HG03025 (cell line): ENCODE data around the gene EGFL7.
"Not testable (repeated sequence)": the region's sequence is repeated elsewhere in the genome, so short reads cannot be mapped to it uniquely, and the experiment has no call there.

ENCODE experiments used
- ATAC-seq: cut with Tn5 transposase; IDR thresholded peaks from one replicate; pipeline ENCODE4 v1.9.1; 2021; ENCODE audit warnings: mild to moderate bottlenecking, moderate library complexity; ENCODE audit not compliant: unreplicated experiment, low FRiP score

The EGFL7 gene

DNA sequence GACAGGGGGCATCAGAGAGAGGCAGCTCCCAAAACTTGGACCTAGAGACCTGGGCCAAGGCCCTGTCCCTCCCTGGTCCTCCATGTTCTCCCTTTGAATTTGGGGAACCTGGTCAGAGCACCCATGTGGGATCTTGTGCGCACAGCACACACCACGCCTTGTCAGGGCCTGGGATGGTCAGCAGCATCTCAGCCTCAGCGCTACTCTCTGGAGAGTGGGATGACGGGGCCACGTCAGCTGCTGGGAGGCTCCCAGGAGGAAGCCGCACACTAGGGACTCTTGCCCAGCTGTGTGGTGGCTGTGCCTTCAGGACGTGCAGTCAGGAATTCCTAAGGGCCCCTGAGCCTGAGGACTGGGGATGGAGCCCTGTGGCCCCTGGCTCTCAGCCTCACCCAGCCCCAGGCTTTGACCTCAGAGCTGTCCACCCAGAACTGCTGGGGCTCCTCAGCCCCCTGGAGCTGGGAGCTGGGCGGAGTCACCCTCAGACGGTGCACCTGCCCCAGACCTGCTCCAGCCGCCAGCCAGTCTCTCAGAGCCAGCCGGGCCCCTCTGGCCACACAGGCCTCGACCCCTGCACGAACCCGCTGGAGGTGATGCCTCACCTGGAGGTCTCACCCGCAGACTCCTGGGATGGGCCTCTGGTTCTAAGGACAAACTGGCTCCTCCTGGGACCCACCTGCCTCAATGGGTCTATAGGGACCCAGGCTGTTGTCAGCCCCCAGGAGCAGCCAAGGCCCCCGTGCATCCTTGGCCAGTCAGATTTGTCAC lies 38.3 kb upstream of the EGFL7 start:
- no peak for ATAC-seq

DNA sequence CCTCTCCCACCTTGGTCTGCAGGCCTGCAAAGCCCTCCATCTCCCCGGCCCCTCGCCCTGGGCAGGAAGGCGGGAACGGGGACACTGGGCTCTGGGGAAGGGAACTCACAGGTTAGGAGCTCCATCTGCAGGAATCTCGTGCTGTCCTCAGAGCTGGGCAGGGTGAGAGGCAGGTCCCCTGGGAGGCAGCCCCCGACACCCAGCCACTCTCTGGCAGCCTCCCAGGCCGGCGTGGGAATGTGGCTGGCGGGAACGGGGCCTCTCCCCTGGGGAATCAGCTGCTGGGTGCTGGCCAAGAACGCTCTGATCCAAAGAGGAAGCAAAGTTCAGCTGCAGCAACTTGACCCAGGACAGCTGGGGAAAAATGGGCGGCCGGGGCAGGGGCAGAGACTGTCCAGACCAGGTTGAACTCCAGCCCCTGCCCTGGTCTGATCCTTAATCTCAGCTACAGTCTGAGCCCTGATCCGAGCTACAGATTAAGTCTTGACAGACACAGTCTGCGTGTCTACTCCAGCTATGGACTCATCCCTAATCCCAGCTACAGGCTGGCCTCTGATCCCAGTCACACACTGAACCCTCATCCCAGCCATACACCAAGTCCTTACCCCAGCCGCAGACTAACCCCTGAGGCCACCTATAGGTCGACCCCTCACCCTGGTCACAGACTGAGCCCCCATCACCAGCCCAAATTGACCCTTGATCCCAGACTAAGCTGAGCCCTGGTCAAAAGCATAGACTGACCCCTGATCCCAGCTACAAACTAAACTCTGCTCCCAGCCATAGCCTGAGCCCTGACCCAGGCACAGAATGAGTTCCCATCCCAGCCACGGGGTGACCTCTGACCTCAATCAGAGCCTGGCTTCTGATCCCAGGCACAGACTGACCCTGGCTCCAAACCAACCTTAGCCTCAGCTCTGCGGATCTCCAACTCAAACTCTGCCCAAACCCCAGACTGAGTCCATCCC lies 37.3 kb upstream of the EGFL7 start:
- ATAC-seq = no peak

- no peak for ATAC-seq
Observed at GRCh38 chr9:136626066-136626725, 36.5 kb upstream of the EGFL7 start.

DNA sequence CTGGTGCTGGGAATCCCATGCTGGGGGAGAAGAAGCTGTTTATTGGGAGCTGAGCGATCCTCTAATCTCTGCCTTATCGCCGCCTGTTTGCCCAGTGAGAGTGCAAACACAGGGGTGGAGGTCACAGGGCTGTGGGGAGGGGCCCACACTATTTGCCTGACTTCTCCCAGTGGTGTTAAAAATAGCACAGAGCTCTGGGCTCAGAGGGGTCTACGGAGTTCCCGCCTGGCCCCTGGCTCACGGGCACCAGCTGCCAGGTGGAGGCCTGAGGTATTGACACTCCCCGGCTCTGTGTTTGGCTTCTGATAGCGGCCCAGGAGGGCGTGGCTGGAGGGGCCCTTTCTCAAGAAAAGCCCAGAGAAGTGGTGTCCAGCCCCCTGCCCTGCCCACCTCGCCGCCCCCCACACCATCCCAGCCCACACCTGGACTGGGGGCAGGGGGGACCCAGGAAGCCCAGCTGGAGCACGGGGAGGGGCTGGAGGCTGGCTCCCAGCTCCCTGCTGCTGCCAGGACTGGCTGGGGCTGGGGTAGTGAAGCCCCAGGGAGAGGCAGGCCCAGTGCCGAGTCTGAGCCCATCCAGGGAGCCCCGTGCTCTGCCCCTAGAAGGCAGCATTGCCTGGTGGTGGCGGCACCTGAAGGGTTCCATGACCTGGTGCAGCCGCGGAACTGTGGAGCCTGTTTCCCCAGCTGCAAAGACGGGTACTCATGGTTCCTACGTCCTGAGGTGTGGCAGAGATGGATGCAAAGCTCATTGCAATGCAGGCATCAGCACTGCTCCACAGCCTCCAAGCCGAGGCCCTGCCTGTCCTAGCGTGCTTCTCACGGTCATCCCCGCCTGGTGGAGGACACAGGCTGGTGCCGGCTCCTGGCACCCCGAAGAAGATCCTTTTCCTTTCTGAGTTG lies 35.7 kb upstream of the EGFL7 start:
- ATAC-seq = no peak

GRCh38 chr9:136627703-136628102 lies 35.0 kb upstream of the EGFL7 start:
- no peak for ATAC-seq

- no peak for ATAC-seq
Observed at GRCh38 chr9:136628268-136628667, 34.4 kb upstream of the EGFL7 start.

DNA sequence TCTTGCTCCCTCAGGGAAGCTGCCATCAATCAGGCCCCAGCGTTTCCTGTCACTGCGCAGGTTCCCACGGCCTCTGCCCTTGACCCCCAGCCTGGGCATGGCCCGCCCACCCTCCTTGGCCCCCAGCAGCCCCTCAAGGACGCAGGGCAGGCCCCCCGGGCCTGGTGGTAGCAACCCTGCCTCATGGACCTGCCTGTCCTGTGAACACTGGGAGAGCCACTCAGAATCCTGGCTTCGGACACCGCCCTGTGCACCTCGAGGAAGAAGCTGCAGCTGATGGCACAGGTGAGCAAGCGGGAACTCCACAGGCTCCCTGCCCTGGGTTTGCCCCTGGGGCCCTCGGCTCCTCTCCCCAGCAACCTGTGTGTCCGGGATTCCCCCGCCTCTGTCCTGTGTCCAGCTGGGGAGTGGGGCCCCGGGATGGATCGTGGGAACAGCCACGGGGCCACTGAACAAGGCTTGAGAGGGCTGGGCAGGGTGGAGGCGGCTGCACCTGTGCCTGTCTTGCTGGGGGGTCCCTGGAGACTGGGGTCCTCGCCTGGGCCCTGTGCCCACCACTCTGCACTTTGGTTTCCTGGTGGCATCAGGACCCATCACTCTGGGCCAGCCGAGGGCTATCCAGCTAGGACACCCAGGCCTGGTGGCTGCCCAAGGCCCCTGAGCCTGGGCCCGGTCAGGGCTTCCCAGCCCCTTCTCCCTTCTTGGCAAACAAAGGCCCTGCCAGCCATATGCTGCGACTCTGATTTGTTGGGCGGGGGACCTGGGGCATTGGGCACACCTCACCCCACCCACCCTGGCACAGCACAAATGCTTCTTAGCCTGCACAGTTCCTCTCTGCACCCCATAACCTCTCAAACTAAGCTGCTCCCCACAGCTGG lies 33.5 kb upstream of the EGFL7 start:
- ATAC-seq = no peak

- no peak for ATAC-seq
Observed at GRCh38 chr9:136629879-136630661, 32.6 kb upstream of the EGFL7 start.

- ATAC-seq = no peak
Observed at GRCh38 chr9:136630662-136630992, 32.1 kb upstream of the EGFL7 start.

GRCh38 chr9:136631038-136632000 lies 31.4 kb upstream of the EGFL7 start:
- ATAC-seq = no peak

DNA sequence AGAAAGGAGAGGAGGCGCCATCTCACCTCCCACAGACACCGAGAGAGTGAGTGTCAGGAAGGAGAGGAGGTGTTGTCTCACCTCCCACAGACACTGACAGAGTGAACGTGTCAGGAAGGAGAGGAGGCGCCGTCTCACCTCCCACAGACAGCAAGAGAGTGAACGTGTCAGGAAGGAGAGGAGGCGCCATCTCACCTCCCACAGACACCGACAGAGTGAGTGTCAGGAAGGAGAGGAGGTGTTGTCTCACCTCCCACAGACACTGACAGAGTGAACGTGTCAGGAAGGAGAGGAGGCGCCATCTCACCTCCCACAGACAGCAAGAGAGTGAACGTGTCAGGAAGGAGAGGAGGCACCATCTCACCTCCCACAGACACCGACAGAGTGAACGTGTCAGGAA lies 30.6 kb upstream of the EGFL7 start:
- ATAC-seq = not testable (repeated sequence)

DNA sequence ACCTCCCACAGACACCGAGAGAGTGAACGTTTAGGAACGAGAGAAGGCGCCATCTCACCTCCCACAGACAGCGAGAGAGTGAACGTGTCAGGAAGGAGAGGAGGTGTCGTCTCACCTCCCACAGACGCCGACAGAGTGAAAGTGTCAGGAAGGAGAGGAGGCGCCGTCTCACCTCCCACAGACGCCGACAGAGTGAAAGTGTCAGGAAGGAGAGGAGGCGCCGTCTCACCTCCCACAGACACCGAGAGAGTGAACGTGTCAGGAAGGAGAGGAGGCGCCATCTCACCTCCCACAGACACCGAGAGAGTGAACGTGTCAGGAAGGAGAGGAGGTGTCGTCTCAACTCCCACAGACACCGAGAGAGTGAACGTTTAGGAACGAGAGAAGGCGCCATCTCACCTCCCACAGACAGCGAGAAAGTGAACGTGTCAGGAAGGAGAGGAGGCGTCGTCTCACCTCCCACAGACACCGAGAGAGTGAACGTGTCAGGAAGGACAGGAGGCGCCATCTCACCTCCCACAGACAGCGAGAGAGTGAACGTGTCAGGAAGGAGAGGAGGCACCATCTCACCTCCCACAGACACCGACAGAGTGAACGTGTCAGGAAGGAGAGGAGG lies 30.1 kb upstream of the EGFL7 start:
- ATAC-seq = not testable (repeated sequence)

- no peak for ATAC-seq
Observed at GRCh38 chr9:136634904-136635303, 27.8 kb upstream of the EGFL7 start.

DNA sequence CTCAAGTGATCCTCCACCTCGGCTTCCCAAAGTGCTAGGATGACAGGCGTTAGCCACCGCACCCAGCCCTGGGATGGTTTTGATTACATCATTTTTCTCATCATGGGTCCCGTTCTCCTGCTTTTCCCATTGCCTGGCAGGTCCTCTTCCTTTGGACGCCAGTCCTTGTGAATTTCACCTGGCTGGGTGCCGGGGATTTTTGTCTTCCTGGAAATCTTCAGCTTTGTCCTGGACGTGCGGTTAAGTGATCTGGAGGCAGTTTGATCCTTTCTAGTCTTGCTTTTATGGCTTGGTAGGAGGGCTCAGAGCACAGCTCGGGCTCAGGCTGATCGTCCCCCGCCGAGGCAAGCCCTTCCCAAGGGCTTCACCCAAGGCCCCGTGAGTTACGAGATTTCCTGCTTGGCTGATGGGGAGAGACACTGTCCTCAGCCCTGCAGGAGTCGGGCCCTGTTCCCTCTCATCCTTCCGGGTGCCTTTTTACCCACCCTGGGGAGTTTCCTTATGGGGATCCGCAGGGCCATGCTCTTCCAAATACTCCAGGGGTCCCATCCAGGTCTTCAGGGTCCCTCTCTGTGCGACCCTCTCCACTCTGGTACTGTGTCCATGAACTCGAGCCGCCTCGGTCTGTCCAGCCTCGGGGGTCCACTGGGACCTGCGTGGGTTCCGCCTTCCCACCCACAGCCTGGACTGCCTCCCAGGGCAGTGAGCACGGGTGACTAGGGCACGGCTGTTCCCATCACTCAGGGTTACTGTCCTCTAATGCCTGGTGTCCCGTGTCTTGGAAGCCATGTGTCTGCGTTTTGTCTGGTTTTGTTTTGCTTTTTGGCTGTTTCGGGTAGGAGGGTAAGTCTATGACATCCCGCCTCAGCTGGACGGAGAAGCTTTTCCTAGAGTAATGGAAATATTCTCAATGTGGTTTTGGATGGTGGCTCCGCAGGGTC lies 22.3 kb upstream of the EGFL7 start:
- no peak for ATAC-seq

- ATAC-seq = no peak
Observed at GRCh38 chr9:136642439-136642921, 20.2 kb upstream of the EGFL7 start.
